Astrocyte (in vitro differentiated cells and primary cell): ENCODE results near the gene ST6GALNAC6.

Source experiments
- EZH2 ChIP-seq: IDR thresholded peaks from 2 replicates; pipeline ENCODE4 v1.6.1; 2012; ENCODE audit warnings: mild to moderate bottlenecking, low read length, inconsistent platforms; ENCODE audit not compliant: insufficient read depth
- TF ChIP-seq, protein P1 (sequence below): IDR thresholded peaks from 2 replicates; pipeline ENCODE4 v1.5.1; 2011; ENCODE audit warnings: low read depth, mild to moderate bottlenecking, inconsistent platforms, low read length, moderate library complexity; ENCODE audit not compliant: insufficient read depth

DNA sequence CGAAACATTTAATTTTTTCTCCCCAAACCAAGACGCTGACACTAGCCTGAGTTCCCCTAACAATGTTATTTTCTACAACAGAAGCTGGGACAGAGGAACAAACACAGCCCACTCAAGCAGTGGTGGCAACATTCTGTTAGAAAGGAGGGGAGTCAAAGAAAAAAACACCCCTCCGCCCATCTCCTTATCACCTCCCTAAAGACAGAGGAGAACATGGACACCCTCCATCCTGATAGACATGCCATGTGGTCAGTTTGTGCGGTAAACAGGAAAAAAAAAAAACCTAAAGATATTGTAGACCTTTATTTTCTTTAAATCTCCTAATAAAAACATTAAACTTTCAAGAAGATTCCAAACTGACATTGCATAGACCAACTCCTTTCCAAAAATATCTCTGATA lies 41.2 kb upstream of the ST6GALNAC6 start:
- TF ChIP-seq, protein P1, sequence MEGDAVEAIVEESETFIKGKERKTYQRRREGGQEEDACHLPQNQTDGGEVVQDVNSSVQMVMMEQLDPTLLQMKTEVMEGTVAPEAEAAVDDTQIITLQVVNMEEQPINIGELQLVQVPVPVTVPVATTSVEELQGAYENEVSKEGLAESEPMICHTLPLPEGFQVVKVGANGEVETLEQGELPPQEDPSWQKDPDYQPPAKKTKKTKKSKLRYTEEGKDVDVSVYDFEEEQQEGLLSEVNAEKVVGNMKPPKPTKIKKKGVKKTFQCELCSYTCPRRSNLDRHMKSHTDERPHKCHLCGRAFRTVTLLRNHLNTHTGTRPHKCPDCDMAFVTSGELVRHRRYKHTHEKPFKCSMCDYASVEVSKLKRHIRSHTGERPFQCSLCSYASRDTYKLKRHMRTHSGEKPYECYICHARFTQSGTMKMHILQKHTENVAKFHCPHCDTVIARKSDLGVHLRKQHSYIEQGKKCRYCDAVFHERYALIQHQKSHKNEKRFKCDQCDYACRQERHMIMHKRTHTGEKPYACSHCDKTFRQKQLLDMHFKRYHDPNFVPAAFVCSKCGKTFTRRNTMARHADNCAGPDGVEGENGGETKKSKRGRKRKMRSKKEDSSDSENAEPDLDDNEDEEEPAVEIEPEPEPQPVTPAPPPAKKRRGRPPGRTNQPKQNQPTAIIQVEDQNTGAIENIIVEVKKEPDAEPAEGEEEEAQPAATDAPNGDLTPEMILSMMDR: no peak
- TF ChIP-seq EZH2: no peak
